GM21619 (cell line): ENCODE data around the gene FAM114A2.

Experiments
- ATAC-seq: cut with Tn5 transposase; IDR thresholded peaks from one replicate; pipeline ENCODE4 v1.9.1; 2021; ENCODE audit not compliant: unreplicated experiment

FAM114A2 gene

DNA sequence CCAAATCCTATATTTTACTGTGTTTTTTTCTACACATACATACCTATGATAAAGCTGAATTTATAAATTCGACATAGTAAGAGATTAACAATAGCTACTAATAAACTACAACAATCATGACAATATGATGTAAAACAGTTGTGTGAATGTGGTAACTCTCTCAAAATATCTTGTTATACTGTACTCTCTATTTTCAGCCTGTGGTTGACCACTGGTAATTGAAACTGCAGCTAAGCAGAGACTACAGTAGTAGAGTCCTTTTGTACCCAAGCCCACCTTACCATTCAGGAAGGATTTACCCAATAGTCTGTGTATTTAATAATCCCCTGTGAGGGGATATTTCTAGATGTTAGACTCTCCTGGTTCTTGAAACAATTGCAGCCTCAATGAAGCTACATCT, 86.7 kb downstream of the FAM114A2 start:
- no peak for ATAC-seq

DNA sequence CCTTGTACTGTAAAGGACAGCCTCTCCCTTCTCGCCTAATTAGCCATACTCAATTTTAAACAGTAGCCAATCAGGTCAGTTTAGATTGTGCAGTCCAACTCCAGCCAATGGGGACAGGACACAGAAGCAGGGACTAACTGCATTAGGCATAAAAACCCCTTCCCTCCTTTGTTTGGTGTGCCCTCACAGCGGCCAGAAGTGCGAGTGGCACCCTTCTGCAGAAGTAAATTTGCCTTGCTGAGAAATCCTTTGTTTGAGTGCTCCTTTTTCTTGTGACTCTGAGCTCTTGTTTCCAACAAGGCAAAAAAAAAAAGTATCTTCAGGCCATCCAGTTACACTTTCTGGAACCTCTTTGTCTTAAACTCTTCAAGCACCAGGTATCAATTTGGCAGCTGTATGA, 97.4 kb downstream of the FAM114A2 start:
- ATAC-seq = no peak
